HG02938 (cell line): ENCODE measurements around the gene ARHGEF7.

Source experiments
- ATAC-seq: cut with Tn5 transposase; IDR thresholded peaks from one replicate; pipeline ENCODE4 v1.9.1; 2021; ENCODE audit warnings: mild to moderate bottlenecking, moderate library complexity; ENCODE audit not compliant: unreplicated experiment

ARHGEF7 gene

GRCh38 chr13:111295886-111296285, 180.8 kb downstream of the ARHGEF7 start:
- no peak for ATAC-seq

GRCh38 chr13:111296417-111296816, 181.3 kb downstream of the ARHGEF7 start:
- ATAC-seq: no peak

GRCh38 chr13:111298214-111298975, 183.3 kb downstream of the ARHGEF7 start:
- ATAC-seq: no peak

- no peak for ATAC-seq
Measured at GRCh38 chr13:111302045-111302726, 187.1 kb downstream of the ARHGEF7 start.

- no peak for ATAC-seq
Measured at GRCh38 chr13:111303559-111303958, 188.4 kb downstream of the ARHGEF7 start.

GRCh38 chr13:111304041-111304544, 189.0 kb downstream of the ARHGEF7 start:
- peak; percentile 82 for ATAC-seq

- ATAC-seq: no peak
Measured at GRCh38 chr13:111304603-111305289, 189.6 kb downstream of the ARHGEF7 start.

- no peak for ATAC-seq
Measured at GRCh38 chr13:111312944-111313590, 198.0 kb downstream of the ARHGEF7 start.

GRCh38 chr13:111313911-111314425, 198.9 kb downstream of the ARHGEF7 start:
- ATAC-seq: no peak

GRCh38 chr13:111314852-111315251, 199.7 kb downstream of the ARHGEF7 start:
- no peak for ATAC-seq

- no peak for ATAC-seq
Measured at GRCh38 chr13:111315347-111315995, 200.4 kb downstream of the ARHGEF7 start.

- no peak for ATAC-seq
Measured at GRCh38 chr13:111316161-111316730, 201.1 kb downstream of the ARHGEF7 start.

GRCh38 chr13:111317042-111317550, 202.0 kb downstream of the ARHGEF7 start:
- ATAC-seq: no peak

- ATAC-seq: no peak
Measured at GRCh38 chr13:111317571-111318345, 202.6 kb downstream of the ARHGEF7 start.

GRCh38 chr13:111318386-111318785, 203.3 kb downstream of the ARHGEF7 start:
- ATAC-seq: no peak

- no peak for ATAC-seq
Measured at GRCh38 chr13:111319521-111319920, 204.4 kb downstream of the ARHGEF7 start.

- no peak for ATAC-seq
Measured at GRCh38 chr13:111319998-111320911, 205.1 kb downstream of the ARHGEF7 start, which contains the start of gene TEX29. Gene TEX29 (plus strand): TSS chr13:111320642. CDS start chr13:111320891, 249 bp downstream.
